GM06990 (cell line): ENCODE data around the gene ZFHX2.

Experiments
- DNase-seq: peaks from one replicate; pipeline ENCODE4 v3.0.0-alpha.2; 2011; ENCODE audit not compliant: insufficient read length; ENCODE audit errors: extremely low read depth
- H3K27me3 ChIP-seq: replicated peaks from 2 replicates; pipeline ENCODE4 v1.6.0; 2011; ENCODE audit warnings: low read length; ENCODE audit not compliant: control insufficient read depth, insufficient read depth
- H3K36me3 ChIP-seq: 2 replicates; pipeline ENCODE4 v1.5.1; 2011; ENCODE audit warnings: low read length; ENCODE audit not compliant: control insufficient read depth, insufficient read depth
- H3K4me3 ChIP-seq: replicated peaks from 2 replicates; pipeline ENCODE4 v1.5.1; 2011; ENCODE audit warnings: low read depth, mild to moderate bottlenecking, control low read depth, low read length
- TF ChIP-seq, protein P1 (sequence below): IDR thresholded peaks from 2 replicates; pipeline ENCODE4 v1.5.1; 2011; ENCODE audit warnings: low read length, control low read depth, mild to moderate bottlenecking, inconsistent platforms; ENCODE audit not compliant: insufficient read depth, poor library complexity, severe bottlenecking

Gene ZFHX2

DNA sequence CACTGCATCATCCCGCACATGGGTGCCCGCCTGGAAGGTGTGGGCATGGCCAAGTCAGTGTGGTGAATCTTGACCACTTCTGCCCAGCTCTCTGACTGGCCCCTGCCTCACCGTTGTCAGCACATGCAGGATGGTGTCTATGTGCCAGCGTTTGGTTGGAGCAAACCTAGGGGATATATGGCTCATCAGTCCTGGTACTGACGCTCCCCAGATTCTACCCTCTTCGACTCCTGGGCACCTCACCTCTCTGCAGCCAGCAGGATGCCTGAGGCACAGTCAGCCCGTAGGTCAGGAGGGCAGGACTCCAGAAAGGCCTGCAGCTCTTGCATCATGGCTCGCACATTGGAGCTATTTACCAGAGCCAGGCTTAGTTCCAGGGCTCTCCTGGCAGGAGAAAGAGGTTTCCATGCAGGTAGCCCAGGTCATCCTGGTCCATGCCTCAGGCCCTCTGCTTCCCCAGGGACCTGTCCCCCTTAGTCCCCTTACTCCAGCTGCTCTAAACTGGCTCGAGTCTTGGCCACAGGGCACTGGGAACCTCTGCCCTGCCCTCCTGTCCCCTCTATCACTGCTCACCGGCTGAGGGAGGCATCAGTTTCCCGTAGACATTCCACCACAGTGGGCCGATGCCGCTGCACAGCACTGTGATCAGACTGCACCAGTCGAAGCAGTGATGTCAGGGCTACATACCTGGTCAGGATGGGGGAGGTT lies 12.1 kb upstream of the ZFHX2 start:
- TF ChIP-seq, protein P1, sequence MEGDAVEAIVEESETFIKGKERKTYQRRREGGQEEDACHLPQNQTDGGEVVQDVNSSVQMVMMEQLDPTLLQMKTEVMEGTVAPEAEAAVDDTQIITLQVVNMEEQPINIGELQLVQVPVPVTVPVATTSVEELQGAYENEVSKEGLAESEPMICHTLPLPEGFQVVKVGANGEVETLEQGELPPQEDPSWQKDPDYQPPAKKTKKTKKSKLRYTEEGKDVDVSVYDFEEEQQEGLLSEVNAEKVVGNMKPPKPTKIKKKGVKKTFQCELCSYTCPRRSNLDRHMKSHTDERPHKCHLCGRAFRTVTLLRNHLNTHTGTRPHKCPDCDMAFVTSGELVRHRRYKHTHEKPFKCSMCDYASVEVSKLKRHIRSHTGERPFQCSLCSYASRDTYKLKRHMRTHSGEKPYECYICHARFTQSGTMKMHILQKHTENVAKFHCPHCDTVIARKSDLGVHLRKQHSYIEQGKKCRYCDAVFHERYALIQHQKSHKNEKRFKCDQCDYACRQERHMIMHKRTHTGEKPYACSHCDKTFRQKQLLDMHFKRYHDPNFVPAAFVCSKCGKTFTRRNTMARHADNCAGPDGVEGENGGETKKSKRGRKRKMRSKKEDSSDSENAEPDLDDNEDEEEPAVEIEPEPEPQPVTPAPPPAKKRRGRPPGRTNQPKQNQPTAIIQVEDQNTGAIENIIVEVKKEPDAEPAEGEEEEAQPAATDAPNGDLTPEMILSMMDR: no peak
- H3K4me3 ChIP-seq: no peak overlapping the region
- no peaks in the 10 kb centered on the region for H3K27me3 ChIP-seq
- no peak for DNase-seq
- peaks cover 43% of the 10 kb centered on the region for H3K36me3 ChIP-seq

DNA sequence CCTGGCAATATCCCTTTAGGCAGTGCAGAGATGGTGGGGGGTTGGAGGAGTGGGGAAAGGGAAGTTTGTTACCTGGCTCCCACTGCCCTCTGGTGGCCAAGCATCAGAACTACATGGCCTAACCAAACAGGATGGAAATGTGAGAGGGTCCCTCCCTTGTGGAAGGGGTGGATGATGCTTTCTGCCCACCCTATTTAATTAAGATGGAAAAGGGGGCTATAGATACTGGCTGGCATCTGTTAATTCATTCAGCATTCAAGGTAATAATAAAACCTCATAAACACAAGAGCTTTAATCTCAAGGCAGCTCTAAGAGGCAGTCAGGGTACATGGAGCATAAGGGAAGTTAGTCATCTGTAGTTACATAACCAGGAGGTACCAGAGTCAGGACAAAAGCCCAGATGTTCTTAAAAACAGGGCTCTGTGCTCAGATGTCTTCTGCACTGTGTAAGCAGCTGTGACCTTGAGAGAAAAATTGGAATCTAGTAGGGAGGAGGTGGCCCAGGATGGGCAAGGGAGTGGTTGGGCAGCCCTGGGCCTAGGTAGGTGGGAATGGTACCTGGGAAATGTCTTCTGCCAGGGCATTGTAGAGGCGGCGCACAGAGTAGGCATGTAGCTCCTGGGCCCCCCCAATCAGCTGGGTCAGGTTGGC lies 11.4 kb upstream of the ZFHX2 start:
- DNase-seq: no peak
- H3K27me3 ChIP-seq: no peaks in the 10 kb centered on the region
- no peak overlapping the region for H3K4me3 ChIP-seq
- TF ChIP-seq, protein P1: peak; percentile 92
- H3K36me3 ChIP-seq: peaks cover 44% of the 10 kb centered on the region

DNA sequence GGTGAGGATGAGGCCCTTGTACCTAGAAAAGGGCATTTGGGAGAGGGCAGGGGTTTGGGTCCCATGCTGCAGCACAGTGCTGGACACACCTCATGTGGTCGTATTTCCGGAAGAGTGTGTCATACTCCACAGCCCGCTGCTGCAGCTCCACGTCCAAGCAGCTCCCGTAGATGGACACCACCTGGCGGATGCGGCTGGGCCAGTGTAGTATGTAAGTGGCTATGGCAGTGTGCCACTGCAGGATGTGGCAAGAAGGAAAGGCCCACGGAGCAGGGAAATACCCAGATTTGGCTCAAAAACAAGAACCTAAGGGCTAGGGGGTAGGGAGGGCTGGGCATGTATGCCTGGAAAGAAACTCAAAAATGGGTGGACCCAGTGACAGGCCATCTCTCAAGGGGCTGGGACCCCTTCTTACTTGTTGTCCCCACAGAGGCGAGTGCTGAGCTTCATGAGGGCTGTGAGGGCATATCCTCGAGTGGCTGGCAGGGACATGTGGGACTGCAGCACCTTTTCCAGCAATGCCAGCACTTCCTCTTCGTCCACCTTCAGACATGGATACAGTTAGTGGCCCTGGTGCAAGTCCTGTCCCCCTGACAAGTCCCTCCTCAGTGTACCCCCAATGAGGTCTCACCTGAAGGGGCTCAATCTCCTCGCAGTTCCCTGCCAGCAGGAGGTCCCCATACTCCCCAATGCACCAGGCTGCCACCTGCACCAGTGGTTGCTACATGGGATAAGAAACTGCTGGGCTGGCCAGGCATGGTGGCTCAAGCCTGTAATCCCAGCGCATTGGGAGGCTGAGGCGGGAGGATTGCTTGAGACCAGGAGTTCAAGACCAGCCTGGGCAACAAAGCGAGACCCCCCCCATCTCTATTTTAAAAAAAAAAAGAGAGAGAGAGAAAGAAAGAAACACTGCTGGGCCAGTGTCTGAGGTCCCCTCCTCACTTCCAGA lies 10.6 kb upstream of the ZFHX2 start:
- DNase-seq: no peak
- H3K27me3 ChIP-seq: no peaks in the 10 kb centered on the region
- TF ChIP-seq, protein P1: no peak
- H3K36me3 ChIP-seq: peaks cover 44% of the 10 kb centered on the region
- no peak overlapping the region for H3K4me3 ChIP-seq

DNA sequence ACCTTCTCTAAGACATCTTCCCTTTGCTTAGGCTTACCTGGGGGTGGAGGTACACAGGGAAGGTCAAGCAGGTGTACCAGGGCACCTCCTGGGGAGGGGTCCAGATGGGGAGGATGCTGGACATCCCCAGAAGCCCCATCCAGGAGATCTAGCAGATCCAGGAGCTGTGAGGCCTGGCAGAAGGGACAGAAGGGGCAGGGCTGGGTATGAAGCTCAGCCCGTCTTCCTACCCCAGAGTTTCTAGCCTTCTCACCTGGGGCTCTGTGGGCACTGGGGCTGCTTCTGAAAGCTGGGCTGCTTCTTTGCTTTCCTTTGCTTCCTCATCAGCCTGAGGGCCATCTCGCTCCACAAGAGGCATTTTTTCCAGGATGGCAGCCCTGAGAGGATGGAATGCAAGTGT lies 9.7 kb upstream of the ZFHX2 start:
- Histone ChIP-seq H3K4me3 (no peak overlapping the region), H3K36me3 (peaks cover 44% of the 10 kb centered on the region), H3K27me3 (no peaks in the 10 kb centered on the region)
- TF ChIP-seq, protein P1: no peak
- no peak for DNase-seq

DNA sequence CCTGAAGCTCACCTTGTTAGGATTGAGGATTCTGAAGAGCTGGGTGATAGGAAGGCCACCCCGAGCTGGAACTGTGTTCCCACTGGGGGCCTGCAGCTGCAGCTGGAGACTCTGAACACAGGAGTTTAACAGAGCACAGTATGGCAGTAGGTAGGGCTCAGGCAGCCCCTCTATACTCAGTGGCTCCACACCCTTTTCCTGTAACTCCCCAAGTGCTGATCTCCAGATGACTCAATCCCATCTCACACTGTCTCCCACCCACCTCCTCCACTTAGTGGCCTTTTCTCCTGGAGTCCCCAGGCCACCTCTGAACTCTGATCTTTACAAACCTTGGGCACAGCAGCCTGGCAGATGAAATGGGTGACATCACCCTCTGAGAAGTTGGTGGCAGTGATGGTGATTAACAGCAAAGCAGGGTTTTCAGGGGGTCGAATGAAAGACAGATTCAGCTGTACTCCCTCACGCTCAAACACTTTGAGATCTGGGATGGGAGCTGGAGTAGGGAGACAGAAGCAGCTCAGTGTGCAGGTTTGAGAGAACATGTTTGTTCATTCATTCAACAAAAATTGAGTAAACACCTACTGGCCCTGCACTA lies 8.5 kb upstream of the ZFHX2 start:
- no peak for DNase-seq
- Histone ChIP-seq H3K27me3 (no peaks in the 10 kb centered on the region), H3K4me3 (no peak overlapping the region), H3K36me3 (peaks cover 40% of the 10 kb centered on the region)
- TF ChIP-seq, protein P1: no peak
